Activated CD4-positive, alpha-beta T cell treated with anti-CD3 and anti-CD28 coated beads, Interleukin-2, amount 50 U/mL, for 16 hours (primary cell): ENCODE data around the gene ACADS.

ENCODE experiments used
- DNase-seq: peaks from one replicate; pipeline ENCODE4 v3.0.0-alpha.2; 2020

Gene ACADS

DNA sequence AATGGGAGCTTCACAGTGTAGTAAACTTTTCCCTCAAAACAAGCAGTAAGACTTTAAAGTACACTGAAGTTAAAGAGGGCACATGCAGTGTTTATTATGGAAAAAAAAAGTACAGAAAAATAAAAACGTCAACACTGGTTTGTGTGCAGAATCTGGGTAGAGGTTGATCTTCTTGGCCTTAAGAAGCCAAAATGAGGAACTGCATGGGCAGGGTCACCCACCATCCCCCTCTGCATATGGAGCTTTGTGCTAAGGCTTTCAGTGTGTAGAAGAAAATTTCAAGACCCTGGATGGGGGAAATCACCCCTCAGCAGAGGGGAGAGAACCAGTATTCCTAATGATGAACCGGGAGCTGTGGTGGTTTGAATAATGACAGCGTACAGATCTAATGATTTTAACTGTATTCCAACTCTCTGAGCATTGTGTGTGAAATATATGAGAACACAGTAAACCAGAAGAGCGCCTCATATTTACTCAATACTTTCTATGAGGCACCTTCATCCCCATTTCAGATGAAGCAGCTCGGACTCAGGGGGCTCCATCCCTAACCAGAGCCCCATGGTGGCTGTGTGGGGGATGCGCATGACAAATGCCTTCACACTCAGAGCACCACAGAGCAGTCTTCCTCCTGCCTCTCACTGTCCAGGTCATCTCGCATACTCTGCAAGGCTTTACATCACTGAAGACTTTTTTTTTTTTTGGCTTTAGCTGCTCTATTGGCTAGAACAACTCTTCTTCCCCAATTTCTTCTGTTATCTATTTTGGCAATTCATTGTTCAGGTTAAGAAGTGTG lies 33.4 kb downstream of the ACADS start:
- DNase-seq, result no peak

- DNase-seq, result no peak
Observed at GRCh38 chr12:120759591-120760348, 34.1 kb downstream of the ACADS start.

GRCh38 chr12:120760349-120761254 lies 35.0 kb downstream of the ACADS start:
- peak; percentile 43 for DNase-seq

DNA sequence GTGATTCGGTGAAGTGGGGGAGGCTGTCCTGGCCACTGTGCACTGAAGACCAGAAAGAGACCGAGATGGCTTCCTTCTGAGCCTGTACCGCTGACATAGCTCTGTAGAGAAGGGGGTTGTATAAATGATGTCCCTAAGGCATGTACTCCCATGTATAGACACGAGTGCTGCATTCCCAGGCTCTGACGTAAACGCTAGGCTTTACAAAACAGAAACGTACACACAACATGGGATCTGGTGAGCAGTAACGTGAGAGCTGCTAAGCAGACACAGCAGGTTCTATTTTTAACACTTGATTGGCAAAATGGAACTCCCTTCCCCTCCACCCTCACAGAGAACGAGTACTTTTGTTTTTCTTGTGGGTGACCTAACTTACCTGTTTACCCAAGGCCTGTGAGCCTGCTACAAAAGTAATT lies 35.9 kb downstream of the ACADS start:
- no peak for DNase-seq

GRCh38 chr12:120762086-120762485 lies 36.5 kb downstream of the ACADS start:
- no peak for DNase-seq

- DNase-seq, result no peak
Observed at GRCh38 chr12:120763250-120763649, 37.6 kb downstream of the ACADS start.

- no peak for DNase-seq
Observed at GRCh38 chr12:120764816-120765215, 39.2 kb downstream of the ACADS start.

DNA sequence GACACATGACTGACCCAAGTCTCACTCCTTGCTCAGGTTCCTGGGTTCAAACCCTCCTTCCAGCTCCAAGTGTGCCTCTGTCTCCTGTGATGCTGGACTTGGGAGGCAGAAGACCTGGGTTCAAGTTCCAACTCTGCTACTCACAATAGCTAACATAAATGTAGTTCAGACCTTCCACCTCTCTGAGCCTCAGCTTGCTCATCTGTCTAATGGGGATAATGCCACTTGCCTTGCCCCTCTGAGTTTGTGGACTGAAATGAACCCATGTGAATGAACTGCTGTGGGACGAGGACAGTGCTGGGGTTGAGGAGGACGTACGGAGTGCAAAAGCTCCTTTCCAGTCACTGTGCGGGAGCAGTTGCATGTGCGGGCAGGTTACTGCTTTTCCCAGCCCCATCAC lies 40.9 kb downstream of the ACADS start:
- no peak for DNase-seq

- no peak for DNase-seq
Observed at GRCh38 chr12:120767071-120768024, 41.7 kb downstream of the ACADS start.

- DNase-seq, result no peak
Observed at GRCh38 chr12:120771097-120771496, 45.5 kb downstream of the ACADS start.

GRCh38 chr12:120774169-120774916 lies 48.7 kb downstream of the ACADS start:
- no peak for DNase-seq

- DNase-seq, result no peak
Observed at GRCh38 chr12:120775862-120776552, 50.4 kb downstream of the ACADS start.

GRCh38 chr12:120783197-120783596 lies 57.6 kb downstream of the ACADS start:
- DNase-seq, result peak; percentile 83

DNA sequence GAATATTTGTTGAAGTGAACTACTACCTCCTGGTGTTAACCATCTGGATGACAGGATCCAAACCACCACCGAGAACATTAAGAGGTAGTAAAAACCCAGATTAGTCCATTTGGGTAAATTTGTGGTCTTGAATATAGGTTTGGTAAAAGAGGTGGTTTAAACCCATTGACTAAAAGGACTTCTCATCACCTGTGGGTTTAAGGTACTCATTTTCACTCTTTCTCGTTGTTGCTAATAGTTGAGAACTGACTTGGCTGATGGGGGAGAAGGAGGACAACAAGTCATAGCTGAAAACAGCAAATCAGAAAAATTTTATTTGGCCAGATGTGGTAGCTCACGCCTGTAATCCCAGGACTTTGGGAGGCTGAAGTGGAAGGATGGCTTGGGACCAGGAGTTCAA lies 59.2 kb downstream of the ACADS start:
- peak; percentile 79 for DNase-seq

GRCh38 chr12:120787889-120788288 lies 62.3 kb downstream of the ACADS start:
- DNase-seq, result no peak
